Astrocyte (in vitro differentiated cells and primary cell): ENCODE data around the gene DCAF7. TPM values are rescaled to one million over a fixed set of nuclear protein-coding genes. Genes with fewer than 3 reads are reported as not detected.

Source experiments
- DNase-seq: peaks from one replicate; pipeline ENCODE4 v3.0.0-alpha.2; 2010; ENCODE audit warnings: low read depth
- FAIRE-seq: peaks from 2 replicates; lab custom pipeline; 2011; peaks lifted over from hg19 to GRCh38; lab: Jason Lieb, UNC
- H2AFZ ChIP-seq: 2 replicates; pipeline ENCODE4 v1.6.0; 2012; ENCODE audit warnings: low read depth, low read length, inconsistent platforms
- H3K27ac ChIP-seq: 2 replicates; pipeline ENCODE4 v1.5.1; 2011; ENCODE audit warnings: low read depth, low read length, inconsistent platforms
- H3K27me3 ChIP-seq: 2 replicates; pipeline ENCODE4 v1.6.0; 2011; ENCODE audit warnings: low read length, inconsistent platforms; ENCODE audit not compliant: insufficient read depth
- H3K36me3 ChIP-seq: 2 replicates; pipeline ENCODE4 v1.5.1; 2011; ENCODE audit warnings: low read length, inconsistent platforms; ENCODE audit not compliant: insufficient read depth
- H3K4me1 ChIP-seq: 2 replicates; pipeline ENCODE4 v1.5.1; 2011; ENCODE audit warnings: low read length, inconsistent platforms; ENCODE audit not compliant: insufficient read depth
- H3K4me2 ChIP-seq: 2 replicates; pipeline ENCODE4 v1.6.0; 2012; ENCODE audit warnings: low read length, inconsistent platforms
- H3K4me3 ChIP-seq: 2 replicates; pipeline ENCODE4 v1.5.1; 2011; ENCODE audit warnings: low read depth, mild to moderate bottlenecking, low read length, inconsistent platforms; ENCODE audit not compliant: insufficient read depth
- H3K79me2 ChIP-seq: 2 replicates; pipeline ENCODE4 v1.6.0; 2012; ENCODE audit warnings: mild to moderate bottlenecking, low read length, inconsistent platforms; ENCODE audit not compliant: insufficient read depth
- H3K9ac ChIP-seq: 2 replicates; pipeline ENCODE4 v1.6.0; 2012; ENCODE audit warnings: mild to moderate bottlenecking, low read length, inconsistent platforms
- H3K9me3 ChIP-seq: 2 replicates; pipeline ENCODE4 v1.5.1; 2012; ENCODE audit warnings: low read depth, mild to moderate bottlenecking, low read length, inconsistent platforms; ENCODE audit not compliant: insufficient read depth
- H4K20me1 ChIP-seq: 2 replicates; pipeline ENCODE4 v1.6.0; 2012; ENCODE audit warnings: low read length, inconsistent platforms; ENCODE audit not compliant: insufficient read depth
- H3K27ac Mint-ChIP-seq: one replicate; pipeline ENCODE4 v1.8.0; 2021; ENCODE audit warnings: mild to moderate bottlenecking, mixed read lengths; ENCODE audit not compliant: unreplicated experiment
- H3K27me3 Mint-ChIP-seq: one replicate; pipeline ENCODE4 v1.8.0; 2021; ENCODE audit warnings: low read depth, mixed read lengths; ENCODE audit not compliant: unreplicated experiment
- H3K36me3 Mint-ChIP-seq: one replicate; pipeline ENCODE4 v1.8.0; 2021; ENCODE audit warnings: low read depth, mixed read lengths; ENCODE audit not compliant: unreplicated experiment
- H3K4me1 Mint-ChIP-seq: one replicate; pipeline ENCODE4 v1.8.0; 2021; ENCODE audit warnings: low read depth, mixed read lengths; ENCODE audit not compliant: unreplicated experiment
- H3K4me3 Mint-ChIP-seq: one replicate; pipeline ENCODE4 v1.8.0; 2021; ENCODE audit warnings: mild to moderate bottlenecking, moderate library complexity, mixed read lengths; ENCODE audit not compliant: unreplicated experiment
- H3K9me3 Mint-ChIP-seq: one replicate; pipeline ENCODE4 v1.8.0; 2021; ENCODE audit warnings: mild to moderate bottlenecking, mixed read lengths; ENCODE audit not compliant: unreplicated experiment
- CTCF ChIP-seq: IDR thresholded peaks from 2 replicates; pipeline ENCODE4 v1.5.1; 2011; ENCODE audit warnings: low read depth, mild to moderate bottlenecking, inconsistent platforms, low read length, moderate library complexity; ENCODE audit not compliant: insufficient read depth
- EZH2 ChIP-seq: IDR thresholded peaks from 2 replicates; pipeline ENCODE4 v1.6.1; 2012; ENCODE audit warnings: mild to moderate bottlenecking, low read length, inconsistent platforms; ENCODE audit not compliant: insufficient read depth
- total RNA-seq: library from RNA; stranded (reverse); gene quantifications from 2 replicates; pipeline ENCODE4 v1.2.1, GENCODE V29; 2021

The DCAF7 gene
- total RNA-seq, 1 donor from 2014 or later: 84.2 TPM

DNA sequence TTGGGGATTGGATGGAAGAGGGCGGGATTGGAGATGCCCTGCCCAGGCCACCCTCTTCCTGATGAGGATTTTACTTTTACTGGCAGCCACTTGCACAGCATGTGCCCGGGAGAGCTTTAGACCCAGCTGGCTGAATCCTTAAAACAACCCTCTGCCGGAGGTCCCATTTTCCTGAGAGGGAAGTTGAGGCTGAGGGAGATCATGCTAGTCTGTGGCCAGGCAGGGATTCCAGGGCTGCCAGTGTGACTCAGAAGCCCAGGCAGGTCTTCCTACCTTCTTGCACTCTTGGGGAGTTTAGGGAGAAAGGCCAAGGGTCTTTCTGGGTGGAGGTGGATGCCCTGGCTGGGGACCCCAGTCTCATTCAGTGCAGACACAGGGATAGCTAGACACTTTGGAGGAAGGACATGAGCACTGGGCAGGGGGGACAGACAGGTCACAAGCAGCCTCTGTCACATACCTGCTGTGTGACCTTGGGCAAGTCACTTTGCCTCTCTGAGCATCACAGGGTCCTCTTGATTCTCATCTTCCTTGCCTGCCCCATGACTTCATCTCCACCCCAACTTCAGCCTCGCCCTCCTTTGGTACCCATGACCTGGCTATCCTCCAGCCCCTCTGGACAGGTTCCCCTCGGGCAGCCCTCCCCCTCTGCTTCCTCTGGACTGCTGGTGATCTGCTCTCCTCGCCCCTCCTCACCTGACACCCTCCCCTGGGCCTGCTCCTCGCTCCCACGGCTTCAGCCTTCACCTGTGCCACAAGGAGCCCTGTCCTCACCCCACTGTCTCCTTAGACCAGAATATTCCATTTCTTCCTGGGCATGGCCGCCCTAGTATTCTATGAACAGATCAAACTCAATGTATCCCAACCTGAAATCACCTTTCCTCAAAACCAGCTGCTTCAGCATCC, 11.3 kb upstream of the DCAF7 start:
- no peak overlapping the region for H3K4me3 ChIP-seq
- no peak for FAIRE-seq
- no peaks in the 10 kb centered on the region for H3K79me2 ChIP-seq
- TF ChIP-seq EZH2: no peak
- TF ChIP-seq CTCF: no peak
- no peaks in the 10 kb centered on the region for H3K36me3 Mint-ChIP-seq
- H3K9ac ChIP-seq: no peak overlapping the region
- peak overlapping the region; percentile 64 for H3K4me2 ChIP-seq
- H3K36me3 ChIP-seq: no peaks in the 10 kb centered on the region
- peaks cover 53% of the 10 kb centered on the region for H3K27me3 Mint-ChIP-seq
- H3K27ac Mint-ChIP-seq: no peak overlapping the region
- H3K27me3 ChIP-seq: peaks cover 27% of the 10 kb centered on the region
- H4K20me1 ChIP-seq: no peaks in the 10 kb centered on the region
- H3K4me3 Mint-ChIP-seq: no peak overlapping the region
- H3K9me3 ChIP-seq: no peaks in the 10 kb centered on the region
- peaks cover 5% of the 10 kb centered on the region for H3K9me3 Mint-ChIP-seq
- no peak for DNase-seq
- peaks cover 7% of the 10 kb centered on the region for H3K4me1 ChIP-seq
- H3K27ac ChIP-seq: no peak overlapping the region
- H3K4me1 Mint-ChIP-seq: no peaks in the 10 kb centered on the region
- no peak overlapping the region for H2AFZ ChIP-seq

DNA sequence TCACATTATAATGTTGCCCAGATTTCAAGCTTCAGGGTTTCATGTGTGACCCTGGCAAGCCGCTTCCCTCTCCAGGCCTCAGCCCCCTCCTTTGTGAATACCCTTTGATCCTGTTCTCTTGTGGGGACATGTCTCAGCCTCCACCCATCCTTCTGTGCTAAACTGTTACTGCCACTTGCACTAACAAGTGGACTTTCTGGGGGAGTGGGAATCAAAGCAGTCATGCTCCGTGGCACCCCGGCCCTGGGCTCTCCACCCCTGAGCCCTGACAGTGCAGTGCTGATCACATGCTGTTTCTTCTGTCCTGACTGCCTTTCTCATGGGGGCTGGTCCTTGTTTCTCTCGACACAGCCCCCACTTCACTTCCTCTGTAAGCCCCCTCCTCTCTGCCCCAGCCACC, 9.7 kb upstream of the DCAF7 start:
- H3K9me3 ChIP-seq: no peaks in the 10 kb centered on the region
- H3K36me3 ChIP-seq: no peaks in the 10 kb centered on the region
- no peak for DNase-seq
- no peak for FAIRE-seq
- no peak overlapping the region for H3K4me2 ChIP-seq
- H3K27me3 Mint-ChIP-seq: peaks cover 39% of the 10 kb centered on the region
- H3K27me3 ChIP-seq: peaks cover 27% of the 10 kb centered on the region
- H3K36me3 Mint-ChIP-seq: no peaks in the 10 kb centered on the region
- TF ChIP-seq EZH2 (no peak), CTCF (no peak)
- H3K79me2 ChIP-seq: no peaks in the 10 kb centered on the region
- H3K9me3 Mint-ChIP-seq: peaks cover 5% of the 10 kb centered on the region
- no peak overlapping the region for H2AFZ ChIP-seq
- no peaks in the 10 kb centered on the region for H3K4me1 Mint-ChIP-seq
- H3K9ac ChIP-seq: no peak overlapping the region
- H3K27ac ChIP-seq: no peak overlapping the region
- peaks cover 7% of the 10 kb centered on the region for H3K4me1 ChIP-seq
- no peak overlapping the region for H3K4me3 ChIP-seq
- H3K27ac Mint-ChIP-seq: no peak overlapping the region
- no peak overlapping the region for H3K4me3 Mint-ChIP-seq
- H4K20me1 ChIP-seq: no peaks in the 10 kb centered on the region

DNA sequence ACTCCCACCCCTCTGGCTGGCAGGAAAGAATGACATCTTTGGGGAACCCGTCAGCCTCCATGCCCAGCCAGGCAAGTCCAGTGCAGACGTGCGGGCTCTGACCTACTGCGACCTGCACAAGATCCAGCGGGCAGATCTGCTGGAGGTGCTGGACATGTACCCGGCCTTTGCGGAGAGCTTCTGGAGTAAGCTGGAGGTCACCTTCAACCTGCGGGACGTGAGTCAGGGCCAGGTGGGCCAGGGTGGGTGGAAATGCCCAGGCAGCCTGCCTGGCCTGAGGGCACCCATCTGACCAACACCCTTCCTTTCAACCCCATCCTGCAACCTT, 8.1 kb upstream of the DCAF7 start:
- Histone ChIP-seq H3K4me2 (no peak overlapping the region), H4K20me1 (no peaks in the 10 kb centered on the region)

More for the DNA sequence above, 8.1 kb upstream of the DCAF7 start:
- Mint-ChIP-seq H3K4me3 (no peak overlapping the region), H3K27me3 (peaks cover 40% of the 10 kb centered on the region), H3K36me3 (no peaks in the 10 kb centered on the region), H3K4me1 (no peaks in the 10 kb centered on the region), H3K27ac (no peak overlapping the region), H3K9me3 (peaks cover 5% of the 10 kb centered on the region)
- no peaks in the 10 kb centered on the region for H3K79me2 ChIP-seq
- H3K36me3 ChIP-seq: no peaks in the 10 kb centered on the region
- no peak overlapping the region for H3K4me3 ChIP-seq
- no peak overlapping the region for H3K9ac ChIP-seq
- no peak overlapping the region for H2AFZ ChIP-seq
- no peak for DNase-seq
- peaks cover 7% of the 10 kb centered on the region for H3K4me1 ChIP-seq
- no peak overlapping the region for H3K27ac ChIP-seq
- no peak for FAIRE-seq
- TF ChIP-seq CTCF: no peak
- no peak for TF ChIP-seq EZH2
- peaks cover 25% of the 10 kb centered on the region for H3K27me3 ChIP-seq
- H3K9me3 ChIP-seq: no peaks in the 10 kb centered on the region
